Stimulated activated naive CD8-positive, alpha-beta T cell treated with anti-CD3 and anti-CD28 coated beads, Interleukin-15, Interleukin-2, amounts not matched to agents 100 ng/mL and 50 ng/mL, for 24 hours (primary cell): ENCODE data around the gene TK2.
A peak's percentile ranks its signal among the peaks of the same experiment; 100 is the strongest.

Experiments used
- H3K27ac Mint-ChIP-seq: one replicate; pipeline ENCODE4 v1.8.0; 2021; ENCODE audit warnings: mild to moderate bottlenecking, mixed read lengths
- H3K27me3 Mint-ChIP-seq: one replicate; pipeline ENCODE4 v1.8.0; 2021; ENCODE audit warnings: mixed read lengths
- H3K36me3 Mint-ChIP-seq: one replicate; pipeline ENCODE4 v1.8.0; 2021; ENCODE audit warnings: low read depth, mixed read lengths
- H3K4me1 Mint-ChIP-seq: one replicate; pipeline ENCODE4 v1.8.0; 2021; ENCODE audit warnings: low read depth, mixed read lengths
- H3K4me3 Mint-ChIP-seq: one replicate; pipeline ENCODE4 v1.8.0; 2021; ENCODE audit warnings: mild to moderate bottlenecking, mixed read lengths
- H3K9me3 Mint-ChIP-seq: one replicate; pipeline ENCODE4 v1.8.0; 2021; ENCODE audit warnings: mixed read lengths

Gene TK2

DNA sequence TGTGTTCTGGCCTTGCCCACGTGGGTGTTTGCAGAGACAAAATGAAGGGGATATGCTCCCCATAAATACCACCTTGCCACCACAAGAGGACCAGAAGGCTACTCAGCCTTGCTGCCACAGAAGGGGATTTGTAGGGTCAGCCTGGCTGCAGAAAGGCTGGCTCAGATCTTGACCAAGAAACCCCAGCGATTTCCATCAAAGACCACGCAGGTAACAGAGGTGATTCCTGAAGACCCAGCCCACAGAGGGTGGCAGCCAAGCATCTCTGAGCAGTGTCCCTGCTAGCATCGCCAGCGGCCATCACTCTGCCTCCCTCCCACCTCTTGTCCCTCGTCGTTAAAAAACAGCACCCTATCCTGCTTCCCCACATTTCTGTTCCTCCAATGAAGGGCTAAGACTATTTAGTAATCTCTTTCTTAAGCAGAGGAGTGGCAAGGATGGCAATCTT, 68.0 kb downstream of the TK2 start:
- Mint-ChIP-seq H3K4me1 (peaks cover 24% of the 10 kb centered on the region), H3K36me3 (no peaks in the 10 kb centered on the region), H3K27ac (no peak overlapping the region), H3K27me3 (no peaks in the 10 kb centered on the region), H3K9me3 (no peaks in the 10 kb centered on the region), H3K4me3 (no peak overlapping the region)

DNA sequence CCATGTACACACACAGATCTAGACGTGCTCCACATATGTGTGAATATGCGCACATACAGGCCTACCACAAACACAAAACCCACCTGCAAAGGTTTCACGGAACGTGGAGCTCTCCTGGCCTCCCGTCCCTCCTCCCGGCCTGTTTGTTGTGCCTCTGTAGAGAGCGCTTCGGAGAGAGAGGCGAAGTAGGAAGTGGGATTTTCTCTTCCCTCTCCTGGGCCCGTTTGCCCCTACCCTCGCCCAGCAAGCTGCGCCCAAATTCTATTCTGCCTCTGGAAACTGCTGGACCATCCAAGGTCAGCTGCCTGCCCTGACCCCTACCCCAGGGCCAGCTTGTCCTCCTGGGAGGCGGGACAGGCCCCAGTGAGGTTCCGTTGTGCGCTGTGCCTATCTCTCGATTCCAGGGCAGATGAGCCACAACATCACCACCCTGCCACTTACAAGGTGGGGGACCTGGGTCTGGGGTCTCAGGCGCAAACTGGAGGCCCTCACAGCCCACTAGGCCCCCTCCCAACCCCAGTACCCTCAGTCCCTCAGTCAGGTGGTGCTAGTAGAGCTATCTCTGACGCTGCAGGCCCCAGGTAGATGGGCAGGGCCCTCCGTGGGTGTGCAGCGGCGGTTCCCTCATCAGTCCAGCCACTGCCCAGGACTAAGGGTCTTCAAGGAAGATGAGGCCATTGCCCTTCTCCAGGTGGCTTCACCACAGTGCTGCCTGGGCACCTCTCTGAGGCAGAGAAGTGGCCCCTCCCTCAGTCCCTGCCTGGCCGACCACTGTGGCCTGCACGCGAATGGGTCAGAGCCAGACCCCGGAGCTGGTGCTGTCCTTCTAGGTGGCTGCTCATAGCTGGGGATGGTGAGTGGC, 68.6 kb downstream of the TK2 start:
- H3K27ac Mint-ChIP-seq, result no peak overlapping the region
- peaks cover 24% of the 10 kb centered on the region for H3K4me1 Mint-ChIP-seq
- no peaks in the 10 kb centered on the region for H3K27me3 Mint-ChIP-seq
- no peak overlapping the region for H3K4me3 Mint-ChIP-seq
- H3K9me3 Mint-ChIP-seq, result no peaks in the 10 kb centered on the region
- H3K36me3 Mint-ChIP-seq, result no peaks in the 10 kb centered on the region

DNA sequence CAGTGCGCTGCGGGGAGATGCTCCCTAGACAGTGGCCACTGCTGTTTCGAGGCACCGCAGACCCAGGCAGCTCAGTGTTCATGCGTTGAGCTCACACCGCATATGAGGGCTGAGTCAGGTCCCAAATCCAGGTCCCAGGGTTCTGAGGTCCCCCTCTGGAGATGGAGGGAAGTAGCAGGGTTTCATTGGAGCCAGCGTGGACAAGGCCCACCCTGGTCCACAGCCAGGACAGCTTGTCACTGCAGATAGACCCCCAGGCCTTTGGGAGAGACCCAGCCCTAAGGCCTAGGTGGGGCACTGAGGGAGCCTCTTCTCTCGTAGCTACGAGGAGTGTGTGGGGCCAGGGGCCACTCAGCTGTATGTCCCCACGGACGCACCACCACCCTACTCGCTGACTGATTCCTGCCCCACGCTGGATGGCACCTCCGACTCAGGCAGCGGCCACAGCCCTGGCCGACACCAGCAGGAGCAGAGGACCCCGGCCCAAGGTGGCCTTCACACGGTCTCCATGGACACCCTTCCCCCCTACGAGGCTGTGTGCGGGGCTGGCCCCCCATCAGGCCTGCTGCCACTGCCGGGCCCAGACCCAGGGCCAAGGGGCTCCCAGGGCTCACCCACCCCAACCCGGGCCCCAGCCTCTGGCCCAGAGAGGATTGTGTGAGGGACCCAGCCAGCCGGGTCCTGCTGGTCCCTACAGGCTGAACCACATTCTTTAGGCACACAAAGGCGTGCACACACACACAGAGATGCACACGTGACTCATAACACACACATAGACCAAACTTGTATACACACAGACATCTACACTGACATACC, 69.4 kb downstream of the TK2 start:
- peaks cover 24% of the 10 kb centered on the region for H3K4me1 Mint-ChIP-seq
- H3K27me3 Mint-ChIP-seq, result no peaks in the 10 kb centered on the region
- H3K4me3 Mint-ChIP-seq, result no peak overlapping the region
- H3K36me3 Mint-ChIP-seq, result no peaks in the 10 kb centered on the region
- no peaks in the 10 kb centered on the region for H3K9me3 Mint-ChIP-seq
- no peak overlapping the region for H3K27ac Mint-ChIP-seq

DNA sequence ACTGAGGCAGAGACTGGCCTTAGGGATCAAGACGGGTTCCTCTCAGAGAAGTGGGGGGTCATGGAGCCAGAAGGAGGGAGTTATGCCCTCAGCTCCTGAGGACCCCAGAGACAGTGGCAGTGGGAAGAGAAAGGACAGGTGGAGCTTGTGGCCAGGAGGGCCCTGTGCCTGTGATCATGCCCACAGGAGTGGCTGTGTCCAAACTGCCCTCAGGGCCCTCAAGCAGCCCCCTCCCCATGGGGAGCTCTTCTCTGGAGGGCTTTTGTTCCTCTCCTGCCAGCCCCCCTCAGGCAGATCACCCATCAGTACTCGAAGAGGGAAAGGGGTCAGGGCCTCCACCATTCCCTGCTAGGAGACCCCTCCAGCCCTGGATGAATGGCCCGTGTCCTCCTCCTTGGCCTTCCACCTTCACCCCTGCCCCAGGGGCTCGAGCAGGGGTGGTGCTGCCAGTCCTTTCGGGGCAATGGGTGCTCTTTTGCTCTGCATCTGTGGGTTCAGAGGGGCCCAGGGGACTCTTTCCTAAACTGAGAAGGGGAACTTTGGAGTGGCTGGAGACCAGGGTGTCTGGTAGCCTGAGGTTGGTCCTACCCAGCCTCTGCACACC, 70.2 kb downstream of the TK2 start:
- H3K9me3 Mint-ChIP-seq, result no peaks in the 10 kb centered on the region
- H3K36me3 Mint-ChIP-seq, result no peaks in the 10 kb centered on the region
- H3K4me3 Mint-ChIP-seq, result no peak overlapping the region
- peaks cover 28% of the 10 kb centered on the region for H3K4me1 Mint-ChIP-seq
- H3K27ac Mint-ChIP-seq, result no peak overlapping the region
- H3K27me3 Mint-ChIP-seq, result no peaks in the 10 kb centered on the region

DNA sequence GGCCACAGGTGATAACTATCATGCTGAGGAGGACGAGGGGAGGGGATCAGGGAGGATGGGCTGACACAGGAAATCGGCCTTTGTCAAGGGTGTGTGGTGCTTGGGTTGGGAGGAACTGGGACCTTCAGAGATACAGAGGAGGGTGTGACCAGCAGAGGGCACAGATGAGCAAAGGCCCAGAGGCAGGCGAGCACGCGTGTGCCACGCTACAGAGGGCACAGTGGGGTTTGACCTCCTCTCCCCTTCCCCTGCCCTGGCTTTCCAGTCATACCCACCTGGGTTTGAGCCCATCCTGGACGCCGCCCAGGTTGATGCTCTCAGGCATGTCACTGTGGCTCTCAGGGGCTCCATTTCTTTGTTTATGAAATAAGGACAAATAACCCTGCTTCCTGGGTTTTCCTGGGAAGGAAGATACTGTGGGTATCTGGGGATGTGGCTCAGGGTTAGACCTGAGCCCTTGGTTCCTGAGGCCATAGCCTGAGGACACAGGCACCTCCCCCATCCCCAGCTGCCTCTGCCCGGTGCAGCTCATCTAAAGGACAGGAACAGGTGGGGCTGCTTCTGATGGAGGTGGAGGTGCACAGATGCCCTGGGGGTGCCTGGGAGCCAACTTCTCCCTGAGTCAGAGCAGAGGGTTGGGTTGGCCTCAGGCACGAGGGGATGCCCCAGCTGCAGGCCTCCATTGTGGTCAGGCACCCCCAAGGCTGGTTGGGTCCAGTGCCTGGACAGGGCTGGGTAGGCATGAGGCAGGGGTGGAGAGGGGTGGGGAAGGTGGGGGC, 71.0 kb downstream of the TK2 start:
- H3K27ac Mint-ChIP-seq, result peak overlapping the region; percentile 32
- H3K27me3 Mint-ChIP-seq, result no peaks in the 10 kb centered on the region
- no peak overlapping the region for H3K4me3 Mint-ChIP-seq
- H3K36me3 Mint-ChIP-seq, result no peaks in the 10 kb centered on the region
- no peaks in the 10 kb centered on the region for H3K9me3 Mint-ChIP-seq
- H3K4me1 Mint-ChIP-seq, result peaks cover 33% of the 10 kb centered on the region

DNA sequence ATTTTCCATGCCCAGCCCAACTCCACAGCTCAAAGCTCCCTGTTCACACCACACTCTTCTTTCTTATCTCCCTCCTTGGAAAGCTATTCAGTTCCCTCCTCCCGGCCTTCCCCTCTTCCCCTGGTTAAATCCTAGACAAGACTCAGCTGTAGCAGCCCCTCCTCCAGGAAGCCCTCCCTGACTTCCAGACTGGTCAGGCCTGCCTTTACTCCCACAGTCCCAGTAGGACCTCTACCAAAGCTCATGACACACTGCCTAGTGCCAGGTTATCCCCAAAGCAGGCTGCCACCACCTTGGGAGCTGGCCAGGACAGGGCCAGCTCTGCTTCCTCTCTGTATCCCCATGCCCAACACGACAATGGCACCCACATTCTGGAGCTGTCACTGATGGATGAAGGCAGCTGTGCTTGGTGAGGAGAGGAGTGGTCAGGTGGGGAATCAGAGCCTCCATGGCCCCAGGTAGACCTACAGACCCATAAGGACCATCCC, 72.8 kb downstream of the TK2 start:
- H3K4me3 Mint-ChIP-seq, result no peak overlapping the region
- H3K27me3 Mint-ChIP-seq, result no peaks in the 10 kb centered on the region
- no peaks in the 10 kb centered on the region for H3K36me3 Mint-ChIP-seq
- H3K4me1 Mint-ChIP-seq, result peaks cover 24% of the 10 kb centered on the region
- H3K9me3 Mint-ChIP-seq, result no peaks in the 10 kb centered on the region
- H3K27ac Mint-ChIP-seq, result no peak overlapping the region

DNA sequence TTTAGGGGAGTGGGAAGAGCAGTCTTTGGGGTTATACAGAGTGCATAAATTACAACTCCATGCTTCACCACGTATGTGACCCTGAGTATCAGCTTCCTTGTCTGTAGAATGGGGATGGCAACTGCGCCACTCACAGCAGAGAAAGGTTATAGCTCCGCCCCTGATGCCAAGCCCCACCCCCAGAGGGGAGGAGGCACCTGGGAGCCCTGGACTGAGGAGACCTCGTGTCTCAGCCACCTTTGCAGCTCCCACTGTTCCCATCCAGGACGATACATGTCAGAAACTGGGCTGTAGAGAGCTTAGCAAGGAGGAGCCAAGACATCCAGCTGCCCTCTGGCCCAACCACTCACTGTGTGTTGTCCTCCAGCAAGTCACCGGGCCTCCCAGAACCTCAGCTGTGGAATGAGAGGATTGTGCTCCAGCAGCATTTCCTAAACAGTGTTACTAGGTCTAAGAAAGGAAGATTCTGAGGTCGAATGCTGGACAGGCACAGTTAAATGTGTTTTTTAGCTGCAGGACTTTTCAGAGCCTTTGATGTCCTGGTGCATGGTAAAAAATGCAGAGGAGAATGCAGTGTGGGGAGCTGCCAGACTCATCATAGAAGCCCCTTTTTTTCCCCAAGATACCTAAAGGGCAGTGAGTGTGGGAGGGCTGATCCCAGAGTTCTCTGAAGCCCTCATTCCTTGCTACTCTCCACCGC, 73.4 kb downstream of the TK2 start:
- Mint-ChIP-seq H3K4me3 (no peak overlapping the region), H3K4me1 (peaks cover 24% of the 10 kb centered on the region), H3K27ac (no peak overlapping the region), H3K9me3 (no peaks in the 10 kb centered on the region), H3K36me3 (no peaks in the 10 kb centered on the region), H3K27me3 (no peaks in the 10 kb centered on the region)

DNA sequence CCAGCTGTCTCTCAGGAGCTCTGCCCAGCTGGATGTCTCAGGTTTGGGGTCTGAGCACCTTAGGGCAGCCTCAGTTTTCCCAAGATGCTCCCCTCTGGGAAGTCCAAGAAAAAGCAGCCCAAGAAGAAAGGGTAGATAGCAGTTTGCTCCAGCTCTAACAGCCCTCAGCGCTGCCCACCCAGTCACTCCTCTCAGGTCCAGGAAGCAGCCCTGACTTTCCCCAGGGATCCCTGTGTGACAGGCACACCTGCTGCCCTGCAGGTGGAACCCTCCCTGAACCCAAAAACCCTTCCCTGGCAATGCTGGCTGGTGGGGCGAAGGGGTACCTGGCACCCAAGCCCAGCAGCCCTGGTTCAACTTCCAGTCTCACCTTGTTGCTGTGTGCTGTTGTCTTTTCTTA, 74.7 kb downstream of the TK2 start:
- no peak overlapping the region for H3K27ac Mint-ChIP-seq
- no peaks in the 10 kb centered on the region for H3K27me3 Mint-ChIP-seq
- H3K9me3 Mint-ChIP-seq, result no peaks in the 10 kb centered on the region
- peaks cover 24% of the 10 kb centered on the region for H3K4me1 Mint-ChIP-seq
- no peak overlapping the region for H3K4me3 Mint-ChIP-seq
- no peaks in the 10 kb centered on the region for H3K36me3 Mint-ChIP-seq

DNA sequence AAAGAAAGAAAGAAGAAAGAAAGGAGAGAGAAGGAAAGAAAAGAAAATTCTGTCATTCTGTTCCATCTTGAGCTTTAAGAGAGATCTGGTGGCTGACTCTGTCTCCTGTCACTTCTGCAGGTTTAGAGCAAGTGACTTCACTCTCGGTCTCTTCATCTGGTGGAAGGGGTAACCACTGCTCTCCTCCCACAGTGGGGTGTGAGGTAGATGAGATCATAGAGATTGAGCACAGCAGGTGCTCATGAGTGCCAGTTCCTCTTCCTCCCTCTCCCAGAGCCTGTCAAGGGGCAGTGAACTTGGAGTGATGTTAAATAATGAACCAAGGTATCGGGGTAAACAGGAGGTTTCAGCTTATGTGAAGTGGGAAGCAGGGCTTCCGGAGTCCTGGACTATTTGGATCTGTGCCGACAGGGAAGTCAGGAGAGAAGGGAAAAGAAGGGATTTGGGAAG, 75.1 kb downstream of the TK2 start:
- H3K4me1 Mint-ChIP-seq, result peaks cover 24% of the 10 kb centered on the region
- H3K27me3 Mint-ChIP-seq, result no peaks in the 10 kb centered on the region
- H3K9me3 Mint-ChIP-seq, result no peaks in the 10 kb centered on the region
- H3K4me3 Mint-ChIP-seq, result no peak overlapping the region
- H3K36me3 Mint-ChIP-seq, result no peaks in the 10 kb centered on the region
- H3K27ac Mint-ChIP-seq, result peak overlapping the region; percentile 80

DNA sequence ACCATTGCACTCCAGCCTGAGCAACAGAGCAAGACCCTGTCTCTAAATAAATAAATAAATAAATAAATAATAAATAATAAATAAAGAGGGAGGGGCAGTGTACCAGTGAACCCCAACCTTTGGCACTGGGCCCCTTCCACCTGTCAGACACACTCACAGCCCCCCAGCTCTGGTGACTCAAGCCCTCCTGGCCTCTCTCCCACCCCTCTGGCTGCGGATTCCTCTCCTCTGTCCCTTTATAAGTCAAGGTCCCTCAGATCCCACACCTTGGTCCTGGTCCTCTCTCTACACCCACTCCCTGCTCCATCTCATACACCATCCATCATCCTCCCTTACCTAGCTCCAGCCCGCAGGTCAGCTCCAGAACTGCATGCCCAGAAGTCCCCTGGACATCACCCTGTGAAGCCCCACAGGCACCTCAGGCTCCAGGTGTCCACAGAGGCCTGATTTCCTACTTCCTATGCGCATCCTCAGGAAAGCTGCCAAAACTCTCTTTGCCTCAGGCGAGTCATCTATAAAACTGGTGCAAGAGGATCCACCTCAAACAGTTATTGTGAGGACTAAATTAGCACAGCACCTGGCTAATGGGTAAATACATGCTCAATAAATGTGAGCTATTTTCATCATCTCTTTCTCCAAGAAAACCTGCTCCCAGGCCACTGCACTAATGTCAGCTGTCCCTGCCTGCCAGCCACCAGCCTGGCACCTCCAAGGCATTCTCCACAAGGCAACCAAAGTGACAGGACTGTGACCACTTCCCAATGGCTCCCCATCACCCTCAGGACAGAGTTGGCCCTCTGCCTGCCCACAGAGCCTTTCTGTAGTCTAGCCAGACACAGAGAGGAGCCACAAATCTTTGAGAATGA, 76.0 kb downstream of the TK2 start:
- Mint-ChIP-seq H3K36me3 (no peaks in the 10 kb centered on the region), H3K4me1 (peaks cover 21% of the 10 kb centered on the region), H3K9me3 (no peaks in the 10 kb centered on the region), H3K27ac (no peak overlapping the region), H3K27me3 (peaks cover 2% of the 10 kb centered on the region), H3K4me3 (no peak overlapping the region)

DNA sequence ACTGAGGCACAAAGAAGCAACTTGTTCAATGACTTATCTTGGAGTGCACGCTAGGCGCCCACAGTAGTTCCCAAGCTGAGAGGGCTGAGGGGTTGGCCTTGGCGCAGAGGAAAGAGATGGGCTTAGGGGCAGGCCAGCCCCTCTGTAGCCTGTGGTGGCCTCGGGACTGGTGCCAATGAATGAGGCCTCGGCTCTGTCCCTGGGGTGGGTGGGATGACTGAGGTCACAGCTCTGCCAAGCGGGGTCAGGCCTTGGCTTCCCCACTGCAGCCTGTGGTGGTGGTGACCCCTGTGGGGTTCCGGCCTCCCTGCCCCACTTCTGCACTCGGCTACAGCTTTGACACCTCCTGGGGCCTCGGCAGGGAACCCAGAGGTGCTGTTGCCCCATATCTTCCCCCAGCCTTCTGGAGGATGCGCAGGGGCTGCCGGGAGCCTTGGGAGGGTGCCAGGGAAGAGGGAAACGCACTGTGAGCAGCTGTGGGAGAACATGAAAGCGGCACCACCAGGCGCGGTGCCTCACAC, 76.8 kb downstream of the TK2 start:
- no peaks in the 10 kb centered on the region for H3K36me3 Mint-ChIP-seq
- peaks cover 16% of the 10 kb centered on the region for H3K4me1 Mint-ChIP-seq
- peaks cover 3% of the 10 kb centered on the region for H3K27me3 Mint-ChIP-seq
- no peak overlapping the region for H3K27ac Mint-ChIP-seq
- no peaks in the 10 kb centered on the region for H3K9me3 Mint-ChIP-seq
- no peak overlapping the region for H3K4me3 Mint-ChIP-seq

DNA sequence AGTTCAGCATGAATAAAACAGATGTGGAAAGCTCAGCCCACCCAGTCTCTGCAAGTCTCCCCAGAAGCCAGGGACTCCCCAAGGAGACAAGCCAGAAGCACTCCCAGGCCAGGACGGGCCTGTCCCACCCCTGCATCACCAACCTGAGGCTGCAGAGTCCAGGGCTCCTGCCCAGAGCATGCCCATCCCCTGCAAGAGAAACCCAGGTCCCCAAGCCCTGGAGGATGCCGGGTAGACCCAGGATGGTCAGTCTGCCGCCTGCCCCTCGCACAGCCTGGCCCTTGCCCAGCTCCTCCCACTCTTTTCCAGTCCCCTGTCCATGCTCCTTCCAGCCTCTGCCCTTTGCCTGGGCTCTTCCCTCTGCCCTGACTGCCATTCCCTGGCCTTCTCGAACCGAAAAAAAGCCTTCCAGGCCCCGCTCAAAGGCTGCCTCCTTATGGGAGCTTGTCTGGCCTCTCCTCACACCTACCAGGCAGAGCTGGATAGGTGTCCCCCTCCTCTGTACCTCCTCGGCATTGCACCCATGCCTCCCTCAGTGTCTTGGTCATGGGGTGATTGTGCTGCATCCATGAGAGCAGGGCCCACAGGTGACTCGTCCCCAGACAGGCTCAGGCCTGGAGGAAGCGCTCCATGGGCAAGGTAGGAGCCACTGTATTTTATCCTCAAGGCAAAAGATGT, 78.1 kb downstream of the TK2 start:
- Mint-ChIP-seq H3K4me3 (no peak overlapping the region), H3K27me3 (peaks cover 3% of the 10 kb centered on the region), H3K27ac (no peak overlapping the region), H3K4me1 (peaks cover 16% of the 10 kb centered on the region), H3K9me3 (no peaks in the 10 kb centered on the region), H3K36me3 (no peaks in the 10 kb centered on the region)

DNA sequence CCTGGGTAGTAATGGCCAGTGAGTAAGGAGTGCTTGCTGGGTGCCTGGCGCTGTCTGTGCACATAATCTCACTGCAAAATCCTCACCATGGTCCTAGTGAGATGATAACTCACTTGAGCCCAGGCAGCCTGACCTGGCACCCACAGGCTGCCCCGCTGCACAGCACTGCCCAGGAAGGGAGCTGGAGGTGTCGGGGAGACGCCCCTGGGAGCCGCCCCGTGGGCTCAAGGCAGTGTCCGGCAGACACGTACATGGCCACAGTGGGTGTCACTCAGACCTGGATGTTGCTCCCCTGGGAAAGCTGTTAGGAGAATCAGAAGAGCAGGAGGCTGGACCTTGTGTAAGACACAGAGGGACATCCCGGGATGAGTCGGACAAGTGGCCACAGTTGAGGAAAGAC, 78.7 kb downstream of the TK2 start:
- Mint-ChIP-seq H3K4me3 (no peak overlapping the region), H3K9me3 (no peaks in the 10 kb centered on the region), H3K27ac (no peak overlapping the region), H3K4me1 (peaks cover 16% of the 10 kb centered on the region), H3K36me3 (no peaks in the 10 kb centered on the region), H3K27me3 (peaks cover 5% of the 10 kb centered on the region)
